Measurements from ENCODE around the gene QRICH2. TPM values are rescaled to one million over a fixed set of nuclear protein-coding genes. Genes with fewer than 3 reads are reported as not detected.

Gene QRICH2
- total and polyA plus RNA-seq, 9 of the 15 experiments (the other 6 are each of a cell fraction or from before 2014, with no cell fraction given): 0.03 to 1.6 (median 0.81) TPM

DNA sequence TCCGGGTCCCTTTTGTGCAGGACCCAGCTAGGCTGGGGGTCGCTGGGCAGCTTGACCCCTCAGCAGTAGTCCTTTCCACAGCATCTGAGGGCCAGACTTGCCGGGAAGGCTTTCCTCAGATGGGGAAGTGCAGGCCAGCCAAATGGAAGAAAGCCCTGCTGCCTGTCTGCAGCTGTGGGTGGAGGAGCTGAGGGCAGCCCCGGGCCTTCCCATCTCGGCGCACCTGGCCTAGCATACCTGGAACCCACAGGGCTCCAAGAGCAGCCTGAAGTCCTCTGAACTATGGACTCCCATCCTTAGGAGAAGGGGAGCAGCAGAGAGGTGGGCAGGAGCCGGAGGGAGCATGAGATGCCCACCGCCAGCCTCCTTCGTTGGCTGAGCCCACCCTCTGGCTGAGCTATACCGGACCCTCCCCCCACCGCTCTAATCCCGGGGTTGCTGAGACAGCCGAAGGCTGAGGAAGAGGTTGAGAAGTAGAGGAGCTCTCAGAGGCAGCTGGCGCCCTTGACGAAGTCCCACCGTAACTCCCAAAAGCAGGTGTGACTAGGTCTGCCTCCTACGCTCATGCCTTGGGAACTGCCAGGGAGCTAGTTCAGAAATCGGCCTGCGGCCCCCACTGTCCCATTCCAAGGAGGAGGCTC is 29.7 kb downstream of the QRICH2 start:
- no peak overlapping the region for H3K27ac ChIP-seq (ENCODE audit: extremely low read depth, low read depth, low read length)
- WGBS (ENCODE audit: insufficient coverage, low coverage, missing lambda C conversion rate): 82% methylated on average over 15 of the region's 19 CpGs
- in situ Hi-C loops (cut with MboI): no loop called here
- peaks cover 12 to 83% of the 10 kb centered on the region in 2 experiments; a peak in 4 of 5 replicates for H3K4me1 ChIP-seq (replicated peaks in 1 of 2; ENCODE audit: control insufficient read depth in 2 of 2, insufficient read depth in 2 of 2, low read length in 2 of 2)
- intact Hi-C loops (cut with micrococcal nuclease): loop anchor here (5.0 kb wide), 1 partner anchor 261 kb away; no protein-coding TSS in a partner anchor
- H2AFZ ChIP-seq (ENCODE audit: low read depth, low read length): no peak overlapping the region
- ATAC-seq: no peak
- no peaks in the 10 kb centered on the region for H3K9me1 ChIP-seq (ENCODE audit: control insufficient read depth, insufficient read depth, low read length)
- H3K36me3 ChIP-seq (ENCODE audit: control insufficient read depth, insufficient read depth, low read length): no peaks in the 10 kb centered on the region
- ChIA-PET POLR2A (interaction anchor here (0.6 to 7.3 kb wide), 6 partner anchors 7 to 166 kb away, joined by 3 to 91 read pairs (median 4); no protein-coding TSS in a partner anchor), CTCF (ENCODE audit: low intra/inter-chr PET ratio) (interaction anchor here (0.6 to 4.5 kb wide), 4 partner anchors 21 to 278 kb away, joined by 3 to 89 read pairs (median 9); partner anchors contain the start of gene CDK3)
- H3K4me2 ChIP-seq (ENCODE audit: insufficient read depth, low read length): no peak overlapping the region
- no peak overlapping the region for H3K4me3 ChIP-seq
- H3K79me2 ChIP-seq (ENCODE audit: control insufficient read depth, insufficient read depth, low read length): no peaks in the 10 kb centered on the region
- BruUV-seq (replicated peaks): no TSS peak
- H3K9me3 ChIP-seq (replicated peaks; ENCODE audit: control insufficient read depth, insufficient read depth, low read depth, low read length): no peaks in the 10 kb centered on the region
- no peak for DNase-seq (ENCODE audit: extremely low read depth in 1 of 4, low spot score in 3 of 4)
- TF ChIP-seq GATAD2A (IDR thresholded peaks at IDR 0.05): no peak
- 0 out of 2 replicates have a peak, but pooled peaks have one; percentile 34 for TF ChIP-seq IRF2 (CRISPR knock-in tag; IDR thresholded peaks at IDR 0.05)
- TF ChIP-seq DIDO1 (tag; IDR thresholded peaks at IDR 0.05; ENCODE audit: low read depth): no peak
- TF ChIP-seq SPI1 (IDR thresholded peaks at IDR 0.05; ENCODE audit: borderline replicate concordance, low read depth, low read length): 0 out of 2 replicates have a peak, but pooled peaks have one; percentile 1
- TF ChIP-seq SMARCA4 (IDR thresholded peaks at IDR 0.05): no peak
- peak; percentile 1; the same call in 1 of the 2 replicates for TF ChIP-seq POLR2G (IDR thresholded peaks at IDR 0.05; ENCODE audit: low read depth, low read length)
- FAIRE-seq: no peak
- no peaks in the 10 kb centered on the region for H3K27me3 ChIP-seq (ENCODE audit: control insufficient read depth in 2 of 2, insufficient read depth in 2 of 2, low read length in 2 of 2)
- H3K9ac ChIP-seq (ENCODE audit: insufficient read depth in 1 of 2, low read depth in 2 of 2, low read length in 2 of 2): peak overlapping the region in 1 of 2 experiments; percentile 66; a peak in 2 of 4 replicates
- no peaks in the 10 kb centered on the region for H4K20me1 ChIP-seq (replicated peaks; ENCODE audit: control insufficient read depth, insufficient read depth, low read length)

Measured in K562 (cell line).